Fibroblast of lung (primary cell): ENCODE results near the gene COL15A1. TPM values are rescaled to one million over a fixed set of nuclear protein-coding genes. Genes with fewer than 3 reads are reported as not detected.

Experiments
- DNase-seq, 2 donors: peaks; one replicate each; pipeline versions ENCODE4 v3.0.0 to v3.0.0-alpha.2; 2010; ENCODE audit warnings: low read depth in 2 of 2
- H2AFZ ChIP-seq: 2 replicates; pipeline ENCODE4 v1.5.1; 2012; ENCODE audit warnings: low read length, control low read depth, inconsistent platforms
- H3K27ac ChIP-seq: 2 replicates; pipeline ENCODE4 v1.5.1; 2011; ENCODE audit warnings: low read length, control low read depth; ENCODE audit not compliant: insufficient read depth
- H3K27me3 ChIP-seq: 2 replicates; pipeline ENCODE4 v1.5.1; 2011; ENCODE audit warnings: mild to moderate bottlenecking, low read length; ENCODE audit not compliant: control insufficient read depth, insufficient read depth
- H3K36me3 ChIP-seq: 2 replicates; pipeline ENCODE4 v1.5.1; 2011; ENCODE audit warnings: low read length; ENCODE audit not compliant: control insufficient read depth, insufficient read depth
- H3K4me1 ChIP-seq: 2 replicates; pipeline ENCODE4 v1.5.1; 2011; ENCODE audit warnings: low read length; ENCODE audit not compliant: control insufficient read depth, insufficient read depth; ENCODE audit errors: extremely low read depth
- H3K4me2 ChIP-seq: 2 replicates; pipeline ENCODE4 v1.5.1; 2011; ENCODE audit warnings: low read length, control low read depth; ENCODE audit not compliant: insufficient read depth; ENCODE audit errors: extremely low read depth
- H3K4me3 ChIP-seq, 4 experiments: fragments of 200-600 bp in 1 of 4; sonication (generic) in 1 of 4; replicated peaks in 1 of 4; 2 replicates each; pipeline ENCODE4 v1.5.1; 2011 to 2016; ENCODE audit warnings: low read length in 4 of 4, low read depth in 3 of 4, mild to moderate bottlenecking in 3 of 4, control low read depth in 2 of 4, inconsistent platforms in 1 of 4, mixed read lengths in 1 of 4; ENCODE audit not compliant: insufficient read depth in 1 of 4; ENCODE audit errors: control extremely low read depth in 1 of 4
- H3K79me2 ChIP-seq: 2 replicates; pipeline ENCODE4 v1.5.1; 2012; ENCODE audit warnings: mild to moderate bottlenecking, low read length, inconsistent platforms; ENCODE audit not compliant: control insufficient read depth, insufficient read depth
- H3K9ac ChIP-seq: 2 replicates; pipeline ENCODE4 v1.5.1; 2011; ENCODE audit warnings: mild to moderate bottlenecking, low read length, control low read depth; ENCODE audit not compliant: insufficient read depth
- H3K9me3 ChIP-seq: 2 replicates; pipeline ENCODE4 v1.5.1; 2012; ENCODE audit warnings: low read depth, low read length; ENCODE audit not compliant: control insufficient read depth, insufficient read depth
- H4K20me1 ChIP-seq: 2 replicates; pipeline ENCODE4 v1.5.1; 2011; ENCODE audit warnings: low read length; ENCODE audit not compliant: control insufficient read depth, insufficient read depth; ENCODE audit errors: extremely low read depth
- CTCF ChIP-seq, 2 donors: IDR thresholded peaks in 1 of 2; conservative IDR thresholded peaks in 1 of 2; 1 replicate in 1 of 2; 2 replicates in 1 of 2; pipeline ENCODE4 v1.5.1; 2011 to 2012; ENCODE audit warnings: low read length in 2 of 2, control low read depth in 1 of 2, inconsistent platforms in 1 of 2, low read depth in 1 of 2, mild to moderate bottlenecking in 1 of 2
- EZH2 ChIP-seq: IDR thresholded peaks from 2 replicates; pipeline ENCODE4 v1.5.1; 2012; ENCODE audit warnings: low read length, control low read depth, mild to moderate bottlenecking; ENCODE audit errors: missing control alignments
- polyA plus RNA-seq, 2 donors: library from polyadenylated mRNA; depleted of rRNA in 1 of 2; stranded (reverse) in 1 of 2; unstranded in 1 of 2; fragments of >200 nt; gene quantifications; 2 replicates each; pipeline ENCODE4 v1.2.1, GENCODE V29; 2011 to 2012; ENCODE audit warnings: missing spikeins in 1 of 2
- total RNA-seq: library from RNA; depleted of rRNA; stranded (reverse); fragments of >200 nt; gene quantifications from 2 replicates; pipeline ENCODE4 v1.2.1, GENCODE V29; 2014

Gene COL15A1
- total and polyA plus RNA-seq, 2 donors (not counting 1 experiment from before 2014, with no cell fraction given), result 13.3 to 41.0 TPM

- no peaks in the 10 kb centered on the region for H3K27me3 ChIP-seq
- H3K4me3 ChIP-seq, result no peak overlapping the region
- no peaks in the 10 kb centered on the region for H3K9me3 ChIP-seq
- DNase-seq, result peak in 1 of 2 donors; percentile 36
- peaks cover 6% of the 10 kb centered on the region for H3K4me1 ChIP-seq
- no peak overlapping the region for H3K9ac ChIP-seq
- no peaks in the 10 kb centered on the region for H3K36me3 ChIP-seq
- H3K4me2 ChIP-seq, result no peak overlapping the region
- no peaks in the 10 kb centered on the region for H3K79me2 ChIP-seq
- H2AFZ ChIP-seq, result no peak overlapping the region
- no peaks in the 10 kb centered on the region for H4K20me1 ChIP-seq
- H3K27ac ChIP-seq, result no peak overlapping the region
- TF ChIP-seq CTCF (conservative IDR thresholded peaks at IDR 0.05 in 1 of 2, IDR thresholded peaks at IDR 0.05 in 1 of 2; ENCODE audit: low read depth in 1 of 2, low read length in 2 of 2), result no peak
- no peak for TF ChIP-seq EZH2
Observed at GRCh38 chr9:98924946-98925820, 18.5 kb upstream of the COL15A1 start.

GRCh38 chr9:98925956-98926355 is 17.8 kb upstream of the COL15A1 start:
- no peaks in the 10 kb centered on the region for H3K27me3 ChIP-seq
- H3K9me3 ChIP-seq, result no peaks in the 10 kb centered on the region
- H4K20me1 ChIP-seq, result no peaks in the 10 kb centered on the region
- TF ChIP-seq CTCF (conservative IDR thresholded peaks at IDR 0.05 in 1 of 2, IDR thresholded peaks at IDR 0.05 in 1 of 2; ENCODE audit: low read depth in 1 of 2, low read length in 2 of 2) (no peak), EZH2 (no peak)
- H2AFZ ChIP-seq, result no peak overlapping the region
- peak; percentile 47 to 83 for DNase-seq
- H3K4me2 ChIP-seq, result no peak overlapping the region
- no peak overlapping the region for H3K4me3 ChIP-seq
- no peak overlapping the region for H3K9ac ChIP-seq
- no peak overlapping the region for H3K27ac ChIP-seq
- no peaks in the 10 kb centered on the region for H3K79me2 ChIP-seq
- H3K36me3 ChIP-seq, result no peaks in the 10 kb centered on the region
- peaks cover 6% of the 10 kb centered on the region for H3K4me1 ChIP-seq

- Histone ChIP-seq H3K9me3 (no peaks in the 10 kb centered on the region), H3K4me1 (peaks cover 3% of the 10 kb centered on the region), H3K79me2 (no peaks in the 10 kb centered on the region), H3K4me3 (no peak overlapping the region), H3K27me3 (no peaks in the 10 kb centered on the region), H3K4me2 (no peak overlapping the region), H3K36me3 (no peaks in the 10 kb centered on the region), H2AFZ (no peak overlapping the region), H4K20me1 (no peaks in the 10 kb centered on the region), H3K9ac (no peak overlapping the region), H3K27ac (no peak overlapping the region)
- TF ChIP-seq EZH2 (no peak), CTCF (conservative IDR thresholded peaks at IDR 0.05 in 1 of 2, IDR thresholded peaks at IDR 0.05 in 1 of 2; ENCODE audit: low read depth in 1 of 2, low read length in 2 of 2) (no peak)
- no peak for DNase-seq
Observed at GRCh38 chr9:98927724-98928123, 16.0 kb upstream of the COL15A1 start.
